IPS-NIHi7 (cell line): Measurements from ENCODE around the gene TTC39A.

Experiments
- DNase-seq: peaks from one replicate; pipeline ENCODE4 v3.0.0; 2012; ENCODE audit warnings: mixed read lengths; ENCODE audit errors: extremely low spot score

The TTC39A gene

DNA sequence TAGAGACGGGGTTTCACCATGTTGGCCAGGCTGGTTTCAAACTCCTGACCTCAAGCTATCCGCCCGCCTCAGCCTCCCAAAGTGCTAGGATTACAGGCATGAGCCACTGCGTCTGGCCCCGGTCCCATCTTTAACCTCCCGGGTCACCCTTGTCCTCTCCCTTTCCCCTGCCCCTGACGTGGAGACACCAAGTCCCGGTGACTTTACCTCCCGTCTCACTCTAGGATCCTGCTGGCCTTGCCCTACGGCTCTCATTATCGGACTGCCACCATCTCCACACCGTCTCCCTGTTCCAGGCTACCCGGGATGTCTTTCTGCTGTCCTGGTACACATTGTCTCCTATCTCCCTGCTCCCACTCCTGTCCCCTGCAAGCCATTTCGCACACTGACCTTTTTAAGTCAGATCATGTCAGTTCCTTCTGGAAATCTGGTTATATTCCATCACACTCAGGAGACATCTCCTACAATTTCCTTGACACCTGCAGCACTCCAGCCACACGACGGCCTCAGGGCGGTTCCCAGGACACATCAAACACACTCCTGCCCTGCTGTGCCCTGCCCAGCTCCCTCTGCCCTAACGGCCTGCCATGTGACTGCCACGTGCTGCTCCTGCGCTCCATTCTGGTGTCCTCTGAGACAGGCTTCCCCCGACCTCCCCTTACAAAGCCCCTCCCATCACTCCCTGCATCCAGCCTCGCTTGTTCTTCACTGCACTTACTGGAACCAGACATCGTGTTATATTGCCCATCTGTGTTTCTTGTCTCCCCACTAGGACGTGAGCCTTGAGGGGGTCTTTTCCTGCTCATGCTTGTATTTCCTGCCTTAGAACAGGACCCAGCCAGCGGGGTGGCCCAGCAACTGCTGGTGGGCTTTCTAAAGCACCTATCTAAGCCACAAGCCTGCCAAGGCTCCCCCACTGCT, 32.7 kb downstream of the TTC39A start:
- DNase-seq = no peak

DNA sequence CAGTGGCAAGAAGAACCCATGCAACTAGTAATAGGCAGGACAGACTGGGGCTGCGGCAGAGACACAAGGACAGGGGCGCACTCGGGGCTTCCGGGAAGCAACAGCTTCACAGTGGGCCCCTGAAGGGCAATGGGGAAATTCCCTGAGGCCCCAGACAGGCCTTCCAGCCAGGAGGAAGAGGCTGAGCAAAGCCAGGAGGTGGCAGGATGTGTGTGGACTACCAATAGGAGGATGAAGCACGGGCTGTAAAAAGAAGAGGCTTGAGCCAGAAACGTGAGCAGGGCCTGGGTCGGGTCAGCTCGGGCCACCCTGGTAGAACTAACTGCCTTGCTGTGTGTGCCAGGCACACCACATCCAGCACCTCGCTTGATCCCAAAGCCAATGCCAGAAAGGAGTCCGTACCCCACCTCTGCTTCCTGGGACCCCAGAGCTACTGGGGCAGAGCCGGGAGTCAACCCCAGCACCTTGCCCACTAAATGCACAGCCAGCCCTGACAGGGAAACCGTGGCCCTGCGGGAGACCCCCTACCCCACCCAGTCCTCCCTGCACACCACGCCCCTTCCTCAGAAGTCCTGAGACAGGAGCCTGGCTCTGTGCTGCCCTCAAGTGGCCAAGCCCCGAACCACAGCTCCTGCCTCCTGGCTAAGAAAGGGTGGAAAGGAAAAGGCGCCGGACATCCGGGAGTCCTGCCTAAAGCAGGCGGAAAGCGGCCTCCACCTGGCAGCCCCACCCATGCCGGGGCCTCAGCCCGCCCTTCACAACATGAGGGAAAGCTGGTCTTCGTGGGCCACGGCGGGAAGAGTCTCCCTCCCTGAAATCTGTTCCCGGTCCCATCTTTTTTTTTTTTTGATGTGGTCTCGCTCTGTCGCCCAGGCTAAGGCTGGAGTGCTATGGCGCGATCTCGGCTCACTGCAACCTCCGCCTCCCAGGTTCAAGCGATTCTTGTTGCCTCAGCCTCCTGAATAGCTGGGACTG, 33.7 kb downstream of the TTC39A start:
- peak; percentile 94 for DNase-seq

DNA sequence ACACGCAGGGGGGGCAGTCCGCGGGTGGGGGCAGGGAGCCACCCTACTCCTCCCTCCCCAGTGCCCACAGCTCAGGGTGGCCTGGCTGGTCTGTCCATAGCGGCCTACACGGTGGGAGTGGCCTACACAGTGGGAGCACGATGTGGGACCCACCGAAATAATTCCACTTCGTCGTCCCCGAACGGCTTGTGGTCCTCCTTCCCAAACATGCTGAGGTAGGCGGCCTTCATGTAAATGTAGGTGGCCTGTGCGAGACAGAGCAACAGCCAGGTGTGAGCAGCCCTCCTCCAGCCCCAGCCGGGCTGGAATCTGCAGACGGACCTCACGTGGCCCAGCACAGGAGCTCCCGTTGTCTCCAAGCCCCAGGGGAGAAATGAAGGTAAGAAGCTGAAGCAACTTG, 34.4 kb downstream of the TTC39A start:
- no peak for DNase-seq

DNA sequence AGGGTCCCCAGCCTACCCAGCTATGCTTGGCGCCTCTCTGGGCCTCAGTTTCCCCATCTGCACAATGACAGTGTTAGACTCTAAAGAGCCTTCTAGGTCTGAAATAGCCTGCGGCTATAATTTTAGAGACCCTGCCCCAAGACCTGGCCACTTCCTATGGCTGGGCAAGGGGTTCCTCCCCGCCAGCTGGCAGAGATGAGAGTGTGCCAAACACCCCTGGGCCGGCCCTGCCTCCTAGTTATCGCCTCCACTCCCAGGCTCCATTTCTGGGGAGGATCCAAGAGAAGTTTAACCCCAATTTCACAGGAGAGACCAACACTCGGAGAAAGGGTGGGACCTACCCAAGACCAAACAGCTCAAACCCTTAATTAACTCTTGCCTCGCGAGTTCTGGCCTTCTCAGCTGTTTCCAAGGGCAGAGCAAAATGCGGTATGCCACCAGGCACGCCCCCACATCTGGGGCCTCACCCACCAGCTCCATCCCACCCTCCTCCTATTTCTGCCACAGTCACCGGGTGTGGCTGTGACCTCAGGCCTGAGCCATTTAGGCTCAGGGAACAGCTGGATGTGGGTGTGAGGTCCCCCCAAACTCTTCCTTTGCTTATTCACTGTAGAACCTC, 35.7 kb downstream of the TTC39A start:
- no peak for DNase-seq

DNA sequence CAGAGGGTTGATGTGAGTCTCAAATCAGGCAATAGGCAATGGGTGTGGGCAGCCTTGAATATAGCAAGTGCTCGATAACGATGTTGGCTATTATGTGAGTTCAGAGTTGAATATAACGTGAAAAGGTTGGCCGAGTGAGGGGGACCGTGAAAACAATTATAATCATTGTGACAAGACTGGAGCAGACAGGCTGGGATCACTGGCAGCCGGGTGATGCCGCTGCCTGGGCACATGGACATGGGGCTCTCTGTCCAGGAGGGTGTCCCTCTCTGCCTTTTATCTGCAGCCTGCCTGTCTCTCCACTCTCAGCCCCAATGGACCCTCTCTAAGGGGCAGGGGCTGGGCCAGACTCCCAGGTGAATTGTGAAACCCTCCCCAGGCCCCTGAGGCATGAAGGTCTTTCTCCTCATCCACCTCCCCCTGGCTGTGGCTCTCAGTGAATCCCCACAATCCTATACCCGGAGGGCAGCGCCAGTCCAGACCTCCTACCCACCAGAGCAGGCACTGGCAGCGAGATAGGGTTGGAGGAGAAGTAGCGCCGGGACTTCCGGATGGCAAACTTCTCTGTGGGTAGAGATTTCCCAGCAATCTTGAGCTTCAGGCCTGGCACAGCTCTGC, 36.4 kb downstream of the TTC39A start:
- DNase-seq = no peak

DNA sequence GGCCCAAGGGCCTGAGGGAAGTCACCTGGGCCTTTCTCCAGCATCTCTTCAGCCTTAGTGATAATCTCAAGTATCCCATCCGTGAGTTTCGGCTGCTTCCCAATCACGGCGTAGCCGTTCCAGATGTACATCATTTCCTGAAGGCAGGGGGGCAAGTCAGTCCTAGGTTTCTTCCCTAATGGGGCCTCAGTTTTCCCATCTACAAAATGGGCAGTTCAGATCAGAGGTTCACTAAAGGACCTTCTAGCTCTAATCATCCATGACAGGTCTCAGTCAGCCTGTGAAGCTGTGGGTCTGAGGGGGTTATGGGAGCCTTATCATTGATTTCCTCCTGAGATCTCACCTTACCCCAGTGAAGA, 39.9 kb downstream of the TTC39A start:
- no peak for DNase-seq

DNA sequence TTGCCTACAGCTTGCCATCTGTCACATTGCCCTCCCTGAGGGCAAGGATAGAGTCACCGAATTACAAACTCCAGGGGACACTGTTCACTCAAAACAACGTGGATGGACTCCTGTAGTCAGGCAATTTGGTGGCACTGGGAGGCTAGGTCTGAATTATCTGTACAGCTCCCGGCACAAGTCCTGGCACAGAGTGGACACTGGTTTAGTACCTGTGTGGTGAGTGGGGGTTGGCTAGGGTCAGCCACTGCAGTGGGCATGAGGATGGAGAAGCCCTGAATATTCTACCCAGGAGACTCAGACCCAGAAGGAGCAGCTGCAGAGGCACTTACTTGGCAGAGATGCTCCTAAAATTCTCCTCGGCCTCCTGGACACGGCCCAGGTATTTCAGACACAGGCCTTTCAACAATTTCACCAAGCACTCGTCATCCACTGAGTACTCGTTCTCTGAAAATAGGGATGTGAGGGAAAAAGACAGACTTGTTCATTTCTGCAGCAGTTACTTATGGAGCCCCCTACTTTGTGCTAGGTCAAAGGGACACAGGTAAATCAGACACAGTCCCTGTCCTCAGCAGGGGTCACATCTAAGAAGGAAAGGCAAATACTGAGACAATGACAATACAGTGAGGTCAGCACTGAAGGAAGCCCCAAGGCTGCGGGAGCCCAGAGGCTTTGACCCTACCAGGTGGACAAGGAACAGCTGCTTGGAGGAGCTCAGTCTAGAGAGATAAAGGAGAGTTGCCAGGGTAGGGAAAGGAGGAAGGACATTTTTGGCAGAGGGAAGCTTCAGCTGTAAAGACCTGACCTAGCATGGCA, 40.5 kb downstream of the TTC39A start:
- DNase-seq = no peak

DNA sequence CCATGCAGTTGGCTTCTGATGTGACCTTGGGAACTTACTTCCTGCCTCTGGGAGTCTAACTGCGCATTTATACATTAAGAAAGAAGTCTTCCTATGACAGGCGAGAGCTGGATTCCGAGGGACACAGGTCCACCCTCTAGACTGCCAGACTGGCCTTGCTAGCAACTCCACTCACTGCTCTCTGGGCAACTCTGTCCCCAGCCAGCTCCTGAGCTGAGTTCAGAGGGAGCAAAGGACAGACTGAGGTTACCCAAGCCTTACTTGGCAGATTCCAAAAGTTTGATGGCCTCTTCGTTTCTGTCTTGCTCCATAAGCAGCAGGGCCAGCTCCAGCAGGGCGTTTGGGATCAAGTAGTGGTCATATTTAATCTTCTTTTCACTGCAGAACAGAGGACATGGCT, 41.8 kb downstream of the TTC39A start:
- no peak for DNase-seq

DNA sequence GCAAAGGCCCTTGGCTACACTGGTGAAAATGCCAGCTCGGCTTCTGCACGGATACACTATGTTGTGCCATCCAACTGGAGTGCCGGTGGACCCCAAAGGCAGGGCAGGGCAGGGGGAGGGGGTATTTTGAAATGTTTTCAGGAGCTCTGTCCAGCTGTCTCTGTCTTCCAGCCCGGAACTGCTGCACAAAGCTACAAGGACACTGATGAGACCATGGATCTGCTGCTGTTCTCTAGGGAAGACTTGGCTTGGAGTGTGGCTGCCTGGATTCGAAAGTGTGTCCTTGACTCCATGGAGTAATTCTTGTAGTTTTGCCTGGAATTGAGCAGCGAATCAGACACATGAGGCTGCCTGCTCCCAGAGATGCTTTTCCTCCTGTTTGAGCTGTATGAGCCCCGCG, 42.4 kb downstream of the TTC39A start:
- DNase-seq = no peak

DNA sequence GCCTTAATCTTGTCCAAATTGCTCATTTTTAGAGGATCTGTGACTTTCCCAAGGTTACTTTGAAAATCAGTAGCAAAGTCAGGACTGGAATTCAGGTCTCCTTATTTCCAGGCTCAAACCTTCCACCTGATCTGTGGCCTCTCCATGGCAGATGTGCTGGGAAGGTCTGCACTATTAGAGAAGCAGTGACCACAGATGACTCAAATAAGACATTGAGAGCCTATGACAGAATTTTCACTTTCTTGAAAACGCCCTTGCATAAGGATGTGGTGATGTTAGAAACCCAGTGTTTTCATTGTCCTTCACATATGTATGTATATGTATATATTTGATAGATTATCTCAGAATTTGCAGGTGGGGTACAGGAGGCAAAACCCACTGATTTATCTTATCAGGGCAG, 45.3 kb downstream of the TTC39A start:
- no peak for DNase-seq

DNA sequence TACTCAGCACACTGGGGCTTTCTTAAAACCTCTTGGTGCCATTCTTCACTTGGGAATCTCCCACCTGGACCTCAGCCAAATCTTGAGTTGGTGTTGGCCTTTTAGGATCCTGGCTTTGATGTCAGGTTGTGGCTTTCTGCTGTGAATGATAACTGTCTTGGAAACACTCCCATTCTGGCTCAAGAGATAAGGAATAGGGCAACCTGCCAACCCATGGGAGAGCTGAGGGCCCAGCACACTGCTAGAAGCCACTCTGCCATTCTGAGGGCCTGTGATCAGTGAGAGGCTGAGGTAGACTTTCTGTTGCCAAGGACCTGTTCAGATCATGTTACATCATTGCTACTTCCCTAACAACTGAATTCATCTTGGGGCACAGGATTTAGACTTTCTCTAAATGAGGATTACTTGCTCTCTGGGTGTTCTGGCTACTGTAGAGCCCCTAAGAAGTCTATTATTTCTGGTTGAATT, 45.8 kb downstream of the TTC39A start:
- DNase-seq = no peak

DNA sequence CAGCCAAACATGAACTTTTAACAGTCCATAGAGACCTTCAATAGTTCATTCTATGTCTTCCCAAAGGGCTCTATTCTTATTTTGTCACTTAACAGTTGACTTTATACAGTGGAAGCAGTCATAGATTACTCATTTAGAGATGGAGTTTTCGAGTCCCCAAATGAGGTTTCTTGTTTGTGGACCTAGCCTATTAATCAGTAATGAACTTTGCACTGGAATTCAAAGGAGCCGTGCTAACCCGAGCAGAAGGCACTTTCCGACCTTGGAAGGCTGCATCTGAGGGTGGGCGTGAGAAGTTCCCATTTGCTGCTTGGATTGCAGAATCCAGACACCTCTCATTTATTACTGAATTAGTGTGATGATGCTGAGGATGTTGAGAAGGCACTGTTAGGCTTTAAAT, 46.4 kb downstream of the TTC39A start:
- DNase-seq = no peak

DNA sequence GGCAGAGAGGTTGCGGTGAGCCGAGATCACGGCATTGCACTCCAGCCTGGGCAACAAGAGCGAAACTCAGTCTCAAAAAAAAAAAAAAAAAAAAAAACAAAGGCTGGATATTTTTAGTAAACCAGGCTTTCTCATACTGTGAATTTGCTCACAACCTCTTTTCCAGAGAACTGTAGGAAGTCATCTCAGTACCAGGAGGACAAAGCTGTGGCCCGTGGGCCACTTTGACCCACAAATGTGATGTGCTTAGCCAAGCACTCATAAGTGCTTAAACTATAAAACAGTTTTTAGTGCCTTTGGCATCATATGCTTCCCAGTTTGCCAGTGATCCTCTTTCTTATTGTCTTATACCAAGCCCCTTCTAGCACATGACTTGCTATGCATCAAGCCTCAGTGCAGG, 47.8 kb downstream of the TTC39A start:
- DNase-seq = no peak

DNA sequence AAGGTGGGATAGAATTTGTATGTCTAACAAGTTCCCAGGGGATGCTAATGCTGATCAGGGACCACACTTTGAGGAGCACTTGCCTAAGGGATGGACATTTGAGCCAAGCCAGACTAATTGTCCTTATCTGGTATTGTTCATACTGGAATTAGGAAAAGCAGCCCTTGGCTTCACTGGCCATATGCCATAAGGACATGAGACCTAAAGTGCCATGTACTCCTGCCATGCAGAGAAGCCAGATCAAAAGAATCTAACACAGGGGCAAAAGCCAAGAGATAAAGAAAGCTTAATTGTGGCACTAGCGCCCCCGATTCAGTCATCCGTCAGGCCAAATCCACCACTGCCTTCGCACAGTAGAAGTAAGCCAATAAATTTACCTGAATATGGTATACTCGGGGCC, 48.6 kb downstream of the TTC39A start:
- no peak for DNase-seq

DNA sequence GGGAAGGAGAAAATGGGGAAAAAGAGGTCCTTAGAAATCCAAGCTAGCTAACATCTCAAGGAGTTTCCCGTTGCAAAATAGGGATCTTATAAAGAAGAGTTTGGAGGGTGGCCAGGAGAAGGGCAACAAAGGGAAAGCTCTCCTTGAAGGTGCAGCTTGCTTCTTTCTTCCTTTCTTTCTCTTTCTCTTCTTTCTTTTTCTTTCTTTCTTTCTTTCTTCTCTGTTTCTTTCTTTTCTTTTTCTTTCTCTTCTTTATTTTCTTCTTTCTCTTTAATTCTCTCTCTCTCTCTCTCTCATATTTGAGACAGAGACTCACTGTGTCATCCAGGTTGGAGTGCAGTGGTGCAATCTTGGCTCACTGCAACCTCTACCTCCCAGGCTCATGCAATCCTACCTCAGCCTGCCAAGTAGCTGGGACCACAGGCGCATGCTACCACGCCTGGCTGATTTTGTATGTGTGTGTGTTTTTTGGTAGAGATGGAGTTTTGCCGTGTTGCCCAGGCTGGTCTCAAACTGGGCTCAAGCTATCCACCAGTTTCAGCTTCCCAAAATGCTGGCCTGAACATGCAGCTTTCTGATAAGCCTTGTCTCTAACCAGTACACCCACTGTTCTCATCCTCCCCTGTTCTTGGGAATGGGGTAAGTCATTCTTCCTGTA, 49.9 kb downstream of the TTC39A start:
- no peak for DNase-seq

DNA sequence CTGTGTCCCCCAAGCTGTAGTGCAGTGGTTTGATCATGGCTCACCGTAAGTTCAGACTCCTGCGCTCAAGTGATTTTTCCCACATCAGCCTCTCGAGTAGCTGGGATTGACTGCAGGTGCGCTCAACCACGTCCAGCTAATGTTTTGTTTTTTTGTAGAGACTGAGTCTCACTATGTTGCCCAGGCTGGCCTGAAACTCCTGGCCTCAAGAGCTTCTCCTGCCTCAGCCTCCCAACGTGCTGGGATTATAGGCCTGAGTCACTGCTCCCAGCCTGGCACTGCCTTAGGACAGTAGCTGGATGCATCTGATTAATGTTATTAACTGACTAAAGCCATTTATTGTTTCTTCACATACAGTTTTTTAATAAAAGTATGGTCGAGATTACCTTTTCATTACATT, 54.1 kb downstream of the TTC39A start:
- no peak for DNase-seq

DNA sequence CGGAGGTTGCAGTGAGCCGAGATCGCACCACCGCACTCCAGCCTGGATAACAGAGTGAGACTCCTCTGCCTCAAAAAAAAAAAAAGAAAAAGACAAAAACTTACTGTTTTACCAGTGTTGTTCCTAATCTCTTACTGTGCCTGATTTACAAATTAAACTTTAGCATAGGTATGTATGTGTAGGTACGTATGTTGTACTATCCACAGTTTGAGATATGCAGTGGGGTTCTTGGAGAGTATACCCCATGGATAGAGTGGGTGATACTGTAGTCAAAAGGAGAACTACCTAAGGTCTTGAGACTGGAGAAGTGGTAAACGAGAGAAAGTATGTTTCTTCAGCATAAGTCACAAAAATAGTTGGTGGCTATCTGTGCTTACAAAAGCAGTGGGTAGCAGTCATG, 55.7 kb downstream of the TTC39A start:
- DNase-seq = no peak

DNA sequence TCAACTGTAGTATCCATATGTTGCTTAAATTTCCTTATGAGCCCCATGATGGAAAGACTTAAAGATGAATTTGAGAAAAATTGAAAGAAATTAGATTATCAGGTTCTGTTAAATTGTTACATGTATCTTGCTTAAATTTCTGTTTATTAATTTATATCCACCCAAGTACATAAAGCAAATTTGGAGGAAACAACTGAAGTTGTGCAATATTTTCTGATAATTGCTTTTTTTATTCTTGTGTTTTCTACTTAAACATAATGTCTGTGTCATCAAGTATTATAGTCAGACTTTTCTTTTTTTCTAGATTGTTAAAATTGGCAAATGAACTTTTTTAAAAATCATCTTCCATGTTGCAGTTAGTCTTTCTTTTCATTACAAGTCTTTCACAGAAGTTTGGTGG, 57.4 kb downstream of the TTC39A start:
- DNase-seq = no peak

DNA sequence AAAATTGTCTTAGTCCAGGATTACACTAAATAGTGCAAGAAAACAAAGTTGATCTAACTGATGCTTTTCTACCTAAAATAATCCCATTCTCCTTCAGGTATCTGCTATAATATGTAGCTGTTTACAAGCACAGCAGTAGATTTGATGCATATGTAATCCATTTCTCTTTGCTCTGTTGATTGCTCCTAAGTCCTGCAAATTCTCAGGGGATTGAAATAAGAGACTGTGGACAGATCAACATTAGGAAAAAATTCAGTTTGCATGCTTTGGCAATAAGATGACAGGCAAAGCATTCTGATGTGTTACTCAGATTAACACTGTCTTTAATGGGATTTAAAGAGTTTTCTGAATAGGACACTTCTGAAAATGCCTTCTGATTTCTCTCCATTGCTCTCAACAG, 59.6 kb downstream of the TTC39A start:
- DNase-seq = no peak

DNA sequence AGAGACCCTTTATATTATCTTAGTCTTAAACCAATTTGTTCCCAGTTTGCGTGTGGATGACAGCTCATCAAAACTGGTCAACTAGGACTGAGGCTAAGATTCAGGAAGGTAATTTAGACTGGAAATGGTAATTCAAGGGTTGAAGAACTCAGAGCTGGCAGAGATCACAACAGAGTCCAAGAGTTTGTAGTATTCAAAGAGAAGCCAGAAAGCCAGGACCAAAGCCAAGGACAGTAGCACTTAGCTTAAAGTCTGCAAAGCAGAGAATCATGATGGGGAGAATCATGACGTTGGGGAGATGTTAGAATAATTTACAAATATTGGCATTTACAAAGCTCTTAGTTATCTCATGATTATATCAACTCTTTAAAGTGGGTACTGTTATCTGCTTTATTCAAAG, 61.7 kb downstream of the TTC39A start:
- no peak for DNase-seq
